Measurements from ENCODE around the gene OR1L4.

The OR1L4 gene, protein sequence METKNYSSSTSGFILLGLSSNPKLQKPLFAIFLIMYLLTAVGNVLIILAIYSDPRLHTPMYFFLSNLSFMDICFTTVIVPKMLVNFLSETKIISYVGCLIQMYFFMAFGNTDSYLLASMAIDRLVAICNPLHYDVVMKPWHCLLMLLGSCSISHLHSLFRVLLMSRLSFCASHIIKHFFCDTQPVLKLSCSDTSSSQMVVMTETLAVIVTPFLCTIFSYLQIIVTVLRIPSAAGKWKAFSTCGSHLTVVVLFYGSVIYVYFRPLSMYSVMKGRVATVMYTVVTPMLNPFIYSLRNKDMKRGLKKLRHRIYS

GRCh38 chr9:122723690-122724089 is at the start of gene OR1L4:
TSS of gene OR1L4 (plus strand) at chr9:122723990. CDS start at chr9:122723990, 0 bp downstream.
- Histone ChIP-seq H3K36me3 (ENCODE audit: control insufficient read depth in 1 of 2, insufficient read depth in 2 of 2, low read length in 2 of 2) (no peaks in the 10 kb centered on the region), H3K27me3 (ENCODE audit: low read depth, low read length) (no peaks in the 10 kb centered on the region), H3K9me3 (ENCODE audit: control insufficient read depth in 1 of 2, low read length in 2 of 2) (peaks cover 17 to 45% of the 10 kb centered on the region in 2 donors), H3K4me3 (ENCODE audit: low read depth in 1 of 2, low read length in 2 of 2) (peak within 1 kb of the TSS in 1 of 2 donors; percentile 12), H3K4me1 (ENCODE audit: control insufficient read depth in 1 of 2, insufficient read depth in 2 of 2, low read length in 2 of 2) (no peaks in the 10 kb centered on the region), H3K27ac (ENCODE audit: low read length) (no peak within 1 kb of the TSS)

- Histone ChIP-seq H3K36me3 (ENCODE audit: control insufficient read depth in 1 of 2, insufficient read depth in 2 of 2, low read length in 2 of 2) (no peaks in the 10 kb centered on the region), H3K27ac (ENCODE audit: low read length) (no peak overlapping the region), H3K4me3 (ENCODE audit: low read depth in 1 of 2, low read length in 2 of 2) (no peak overlapping the region), H3K27me3 (ENCODE audit: low read depth, low read length) (no peaks in the 10 kb centered on the region), H3K9me3 (ENCODE audit: control insufficient read depth in 1 of 2, low read length in 2 of 2) (peaks cover 6 to 7% of the 10 kb centered on the region in 2 donors), H3K4me1 (ENCODE audit: control insufficient read depth in 1 of 2, insufficient read depth in 2 of 2, low read length in 2 of 2) (no peaks in the 10 kb centered on the region)
These were observed 38.9 kb upstream of the OR1L4 start for GRCh38 chr9:122684851-122685250.

DNA sequence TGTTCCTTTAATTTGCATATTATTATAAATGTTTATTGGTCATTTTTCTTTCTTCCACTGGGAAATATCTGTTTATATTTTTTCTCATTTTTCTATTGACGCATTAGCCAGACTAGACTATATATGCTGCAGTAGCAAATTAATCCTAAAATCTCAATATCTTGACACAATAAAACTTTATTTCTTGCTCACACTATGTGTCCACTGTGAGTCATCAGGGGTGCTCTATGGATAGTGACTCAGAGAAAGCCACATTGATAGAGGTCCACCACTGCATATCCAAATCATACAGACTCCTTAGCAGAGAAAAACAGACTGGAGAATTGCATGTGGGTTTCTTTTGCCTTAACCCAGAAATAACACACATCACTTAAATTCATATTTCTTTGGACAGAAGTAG is 28.1 kb upstream of the OR1L4 start:
- Histone ChIP-seq H3K27me3 (ENCODE audit: low read depth, low read length) (no peaks in the 10 kb centered on the region), H3K4me3 (ENCODE audit: low read depth in 1 of 2, low read length in 2 of 2) (no peak overlapping the region), H3K4me1 (ENCODE audit: control insufficient read depth in 1 of 2, insufficient read depth in 2 of 2, low read length in 2 of 2) (no peaks in the 10 kb centered on the region), H3K36me3 (ENCODE audit: control insufficient read depth in 1 of 2, insufficient read depth in 2 of 2, low read length in 2 of 2) (no peaks in the 10 kb centered on the region), H3K9me3 (ENCODE audit: control insufficient read depth in 1 of 2, low read length in 2 of 2) (peaks cover 0 to 15% of the 10 kb centered on the region in 2 donors), H3K27ac (ENCODE audit: low read length) (no peak overlapping the region)

- no peak overlapping the region for H3K4me3 ChIP-seq (ENCODE audit: low read depth in 1 of 2, low read length in 2 of 2)
- H3K36me3 ChIP-seq (ENCODE audit: control insufficient read depth in 1 of 2, insufficient read depth in 2 of 2, low read length in 2 of 2), result no peaks in the 10 kb centered on the region
- no peaks in the 10 kb centered on the region for H3K4me1 ChIP-seq (ENCODE audit: control insufficient read depth in 1 of 2, insufficient read depth in 2 of 2, low read length in 2 of 2)
- H3K27ac ChIP-seq (ENCODE audit: low read length), result no peak overlapping the region
- no peaks in the 10 kb centered on the region for H3K27me3 ChIP-seq (ENCODE audit: low read depth, low read length)
- H3K9me3 ChIP-seq (ENCODE audit: control insufficient read depth in 1 of 2, low read length in 2 of 2), result peaks cover 4 to 12% of the 10 kb centered on the region in 2 donors
These were observed 5.8 kb upstream of the OR1L4 start for GRCh38 chr9:122718038-122718437.

GRCh38 chr9:122719218-122719617 is 4.6 kb upstream of the OR1L4 start:
- H3K27me3 ChIP-seq (ENCODE audit: low read depth, low read length), result no peaks in the 10 kb centered on the region
- no peak overlapping the region for H3K27ac ChIP-seq (ENCODE audit: low read length)
- H3K4me3 ChIP-seq (ENCODE audit: low read depth in 1 of 2, low read length in 2 of 2), result no peak overlapping the region
- H3K36me3 ChIP-seq (ENCODE audit: control insufficient read depth in 1 of 2, insufficient read depth in 2 of 2, low read length in 2 of 2), result no peaks in the 10 kb centered on the region
- no peaks in the 10 kb centered on the region for H3K4me1 ChIP-seq (ENCODE audit: control insufficient read depth in 1 of 2, insufficient read depth in 2 of 2, low read length in 2 of 2)
- H3K9me3 ChIP-seq (ENCODE audit: control insufficient read depth in 1 of 2, low read length in 2 of 2), result peaks cover 4 to 21% of the 10 kb centered on the region in 2 donors

DNA sequence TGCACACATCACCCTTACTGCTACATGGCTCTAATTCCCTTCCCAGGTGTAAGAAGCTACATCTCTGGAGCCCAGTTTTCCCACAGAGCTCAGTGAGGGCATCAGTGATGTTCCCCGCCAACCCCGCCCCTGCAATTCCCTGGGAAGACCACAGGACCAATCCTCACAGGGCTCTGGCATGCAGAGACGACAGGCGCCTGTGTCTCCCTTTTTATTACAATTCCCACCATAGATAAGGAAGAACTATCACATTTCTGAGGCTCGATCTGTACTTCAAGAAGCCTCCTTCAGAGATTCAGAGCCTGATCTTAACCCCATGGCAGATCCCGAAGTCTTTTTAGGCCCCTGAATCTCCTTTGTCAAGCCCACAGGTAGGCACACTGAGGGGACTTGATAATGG is 18.2 kb downstream of the OR1L4 start, which contains the start of gene OR1L6:
Gene OR1L6 (plus strand): TSS at position 301 of the 400 bp plus-strand sequence. CDS start 7,545 bp downstream, outside the sequence.
- no peaks in the 10 kb centered on the region for H3K36me3 ChIP-seq (ENCODE audit: control insufficient read depth in 1 of 2, insufficient read depth in 2 of 2, low read length in 2 of 2)
- H3K27me3 ChIP-seq (ENCODE audit: low read depth, low read length), result no peaks in the 10 kb centered on the region
- H3K9me3 ChIP-seq (ENCODE audit: control insufficient read depth in 1 of 2, low read length in 2 of 2), result peaks cover 0 to 26% of the 10 kb centered on the region in 2 donors
- no peaks in the 10 kb centered on the region for H3K4me1 ChIP-seq (ENCODE audit: control insufficient read depth in 1 of 2, insufficient read depth in 2 of 2, low read length in 2 of 2)
- H3K27ac ChIP-seq (ENCODE audit: low read length), result no peak within 1 kb of the TSS
- H3K4me3 ChIP-seq (ENCODE audit: low read depth in 1 of 2, low read length in 2 of 2), result no peak within 1 kb of the TSS

DNA sequence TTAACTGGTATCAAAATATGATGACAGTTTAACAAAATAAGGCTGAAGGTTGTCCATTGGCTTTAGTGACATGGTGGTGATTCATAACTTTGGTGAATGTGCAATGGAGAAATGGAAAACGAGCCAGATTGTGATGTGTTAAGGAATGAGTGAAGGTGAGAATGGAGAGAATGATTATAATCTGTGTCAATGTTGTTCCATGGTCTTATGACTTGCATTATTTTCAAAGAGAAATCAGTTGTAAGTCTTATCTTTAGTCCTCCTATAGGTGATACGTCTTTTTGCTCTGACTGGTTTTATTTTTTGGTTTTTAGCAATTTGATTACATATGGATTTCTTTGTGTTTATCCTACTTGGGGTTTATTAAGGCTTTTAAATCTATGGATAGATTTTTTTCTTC is 31.0 kb downstream of the OR1L4 start:
- H3K9me3 ChIP-seq (ENCODE audit: control insufficient read depth in 1 of 2, low read length in 2 of 2), result peaks cover 0 to 26% of the 10 kb centered on the region in 2 donors
- H3K36me3 ChIP-seq (ENCODE audit: control insufficient read depth in 1 of 2, insufficient read depth in 2 of 2, low read length in 2 of 2), result no peaks in the 10 kb centered on the region
- no peaks in the 10 kb centered on the region for H3K27me3 ChIP-seq (ENCODE audit: low read depth, low read length)
- H3K4me1 ChIP-seq (ENCODE audit: control insufficient read depth in 1 of 2, insufficient read depth in 2 of 2, low read length in 2 of 2), result no peaks in the 10 kb centered on the region
- H3K4me3 ChIP-seq (ENCODE audit: low read depth in 1 of 2, low read length in 2 of 2), result no peak overlapping the region
- no peak overlapping the region for H3K27ac ChIP-seq (ENCODE audit: low read length)

- H3K4me1 ChIP-seq (ENCODE audit: control insufficient read depth in 1 of 2, insufficient read depth in 2 of 2, low read length in 2 of 2), result no peaks in the 10 kb centered on the region
- H3K36me3 ChIP-seq (ENCODE audit: control insufficient read depth in 1 of 2, insufficient read depth in 2 of 2, low read length in 2 of 2), result no peaks in the 10 kb centered on the region
- peak overlapping the region in 1 of 2 donors; percentile 30 for H3K4me3 ChIP-seq (ENCODE audit: low read depth in 1 of 2, low read length in 2 of 2)
- H3K27me3 ChIP-seq (ENCODE audit: low read depth, low read length), result no peaks in the 10 kb centered on the region
- H3K9me3 ChIP-seq (ENCODE audit: control insufficient read depth in 1 of 2, low read length in 2 of 2), result peaks cover 0 to 24% of the 10 kb centered on the region in 2 donors
- no peak overlapping the region for H3K27ac ChIP-seq (ENCODE audit: low read length)
These were observed 44.0 kb downstream of the OR1L4 start for GRCh38 chr9:122767817-122768216.

All from muscle layer of duodenum (tissue), 2 donors.